Dermis blood vessel endothelial cell (primary cell): ENCODE data around the gene ATP13A2. TPM values are rescaled to one million over a fixed set of nuclear protein-coding genes. Genes with fewer than 3 reads are reported as not detected.
A peak's percentile ranks its signal among the peaks of the same experiment; 100 is the strongest.

Source experiments
- DNase-seq: peaks from one replicate; pipeline ENCODE4 v3.0.0; 2010
- total RNA-seq: library from RNA; depleted of rRNA; stranded (reverse); fragments of >200 nt; gene quantifications from 2 replicates; pipeline ENCODE4 v1.2.3, GENCODE V29; 2014

Gene ATP13A2, protein sequence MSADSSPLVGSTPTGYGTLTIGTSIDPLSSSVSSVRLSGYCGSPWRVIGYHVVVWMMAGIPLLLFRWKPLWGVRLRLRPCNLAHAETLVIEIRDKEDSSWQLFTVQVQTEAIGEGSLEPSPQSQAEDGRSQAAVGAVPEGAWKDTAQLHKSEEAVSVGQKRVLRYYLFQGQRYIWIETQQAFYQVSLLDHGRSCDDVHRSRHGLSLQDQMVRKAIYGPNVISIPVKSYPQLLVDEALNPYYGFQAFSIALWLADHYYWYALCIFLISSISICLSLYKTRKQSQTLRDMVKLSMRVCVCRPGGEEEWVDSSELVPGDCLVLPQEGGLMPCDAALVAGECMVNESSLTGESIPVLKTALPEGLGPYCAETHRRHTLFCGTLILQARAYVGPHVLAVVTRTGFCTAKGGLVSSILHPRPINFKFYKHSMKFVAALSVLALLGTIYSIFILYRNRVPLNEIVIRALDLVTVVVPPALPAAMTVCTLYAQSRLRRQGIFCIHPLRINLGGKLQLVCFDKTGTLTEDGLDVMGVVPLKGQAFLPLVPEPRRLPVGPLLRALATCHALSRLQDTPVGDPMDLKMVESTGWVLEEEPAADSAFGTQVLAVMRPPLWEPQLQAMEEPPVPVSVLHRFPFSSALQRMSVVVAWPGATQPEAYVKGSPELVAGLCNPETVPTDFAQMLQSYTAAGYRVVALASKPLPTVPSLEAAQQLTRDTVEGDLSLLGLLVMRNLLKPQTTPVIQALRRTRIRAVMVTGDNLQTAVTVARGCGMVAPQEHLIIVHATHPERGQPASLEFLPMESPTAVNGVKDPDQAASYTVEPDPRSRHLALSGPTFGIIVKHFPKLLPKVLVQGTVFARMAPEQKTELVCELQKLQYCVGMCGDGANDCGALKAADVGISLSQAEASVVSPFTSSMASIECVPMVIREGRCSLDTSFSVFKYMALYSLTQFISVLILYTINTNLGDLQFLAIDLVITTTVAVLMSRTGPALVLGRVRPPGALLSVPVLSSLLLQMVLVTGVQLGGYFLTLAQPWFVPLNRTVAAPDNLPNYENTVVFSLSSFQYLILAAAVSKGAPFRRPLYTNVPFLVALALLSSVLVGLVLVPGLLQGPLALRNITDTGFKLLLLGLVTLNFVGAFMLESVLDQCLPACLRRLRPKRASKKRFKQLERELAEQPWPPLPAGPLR
- 72.3 and 102 TPM in 2 replicates for total RNA-seq

- peak; percentile 80 for DNase-seq
Observed at GRCh38 chr1:17011439-17012307, at the start of gene ATP13A2. Gene ATP13A2 (minus strand): TSS chr1:17011928. CDS start chr1:17011738, 190 bp downstream.

DNA sequence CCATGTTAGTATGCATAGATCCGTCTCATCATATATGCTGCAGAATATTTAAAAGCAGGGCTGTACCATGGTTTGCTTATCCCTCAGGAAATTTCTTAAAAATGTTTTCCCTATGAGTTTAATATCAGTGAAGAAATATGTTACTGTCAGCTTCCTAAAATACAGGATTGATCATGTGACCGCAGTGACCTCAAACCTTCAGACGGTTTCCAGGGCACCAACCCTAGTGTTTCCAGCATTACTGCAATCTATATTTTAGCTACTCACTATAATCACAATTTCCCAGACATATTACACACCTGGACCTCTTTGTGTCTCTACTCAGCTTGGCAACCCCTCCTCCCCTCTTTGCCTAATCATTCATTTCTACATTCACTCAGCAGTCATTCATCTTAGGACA lies 49.8 kb upstream of the ATP13A2 start:
- DNase-seq, result no peak

- no peak for DNase-seq
Observed at GRCh38 chr1:17060306-17060749, 48.6 kb upstream of the ATP13A2 start.

DNA sequence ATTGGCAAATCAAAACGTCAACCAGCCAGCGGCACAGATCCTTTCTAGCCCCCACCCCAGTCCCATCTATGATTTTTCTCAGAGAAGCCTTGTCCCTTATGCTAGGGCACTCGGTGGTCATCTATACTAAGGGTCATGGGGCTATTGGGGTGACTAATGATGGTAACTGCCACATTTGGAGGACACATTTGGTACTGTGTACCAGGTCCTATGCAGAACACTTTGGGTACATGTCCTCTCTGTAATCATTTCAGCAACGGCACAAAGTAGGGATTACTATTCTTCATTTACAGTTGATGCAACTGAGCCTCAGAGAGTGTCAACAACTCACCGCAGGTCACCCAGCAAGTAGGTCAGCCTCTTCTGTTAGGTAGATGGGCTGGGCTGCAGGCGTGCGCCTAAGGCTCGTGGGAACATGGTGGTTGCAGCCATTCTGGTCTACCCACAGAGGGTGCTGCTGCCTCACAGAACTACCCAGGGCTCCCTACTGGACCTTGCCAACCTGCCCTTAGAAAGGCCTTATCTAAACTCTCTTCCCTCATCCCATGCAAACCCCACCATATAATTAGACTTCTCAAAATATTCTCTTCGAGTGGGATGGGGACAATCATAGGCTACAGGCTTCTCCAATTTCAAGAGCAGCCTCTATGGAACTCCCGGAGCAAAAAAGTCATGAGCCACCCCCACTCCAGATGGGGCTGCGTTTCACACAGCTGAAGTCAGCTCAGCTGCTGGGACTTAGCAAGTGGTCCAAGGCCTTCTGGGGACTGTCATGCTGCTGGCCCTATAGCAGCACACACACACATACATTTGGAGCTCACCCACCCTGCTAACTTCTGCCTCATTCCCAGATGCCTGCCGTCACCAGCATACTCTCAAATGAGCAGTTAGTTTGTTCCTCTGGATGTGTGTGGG lies 47.9 kb upstream of the ATP13A2 start:
- peak; percentile 86 for DNase-seq

- DNase-seq, result no peak
Observed at GRCh38 chr1:17056551-17056950, 44.8 kb upstream of the ATP13A2 start.

- no peak for DNase-seq
Observed at GRCh38 chr1:17055801-17056200, 44.1 kb upstream of the ATP13A2 start.

- DNase-seq, result peak; percentile 99
Observed at GRCh38 chr1:17053685-17054410, 42.1 kb upstream of the ATP13A2 start, which contains the start of gene SDHB. Gene SDHB (minus strand): TSS chr1:17054032. CDS start chr1:17054019, 13 bp downstream.

- DNase-seq, result peak; percentile 24
Observed at GRCh38 chr1:17053086-17053684, 41.5 kb upstream of the ATP13A2 start.

- DNase-seq, result no peak
Observed at GRCh38 chr1:17052641-17053040, 40.9 kb upstream of the ATP13A2 start.

- DNase-seq, result no peak
Observed at GRCh38 chr1:17052038-17052437, 40.3 kb upstream of the ATP13A2 start.

- DNase-seq, result no peak
Observed at GRCh38 chr1:17047924-17048323, 36.2 kb upstream of the ATP13A2 start.

DNA sequence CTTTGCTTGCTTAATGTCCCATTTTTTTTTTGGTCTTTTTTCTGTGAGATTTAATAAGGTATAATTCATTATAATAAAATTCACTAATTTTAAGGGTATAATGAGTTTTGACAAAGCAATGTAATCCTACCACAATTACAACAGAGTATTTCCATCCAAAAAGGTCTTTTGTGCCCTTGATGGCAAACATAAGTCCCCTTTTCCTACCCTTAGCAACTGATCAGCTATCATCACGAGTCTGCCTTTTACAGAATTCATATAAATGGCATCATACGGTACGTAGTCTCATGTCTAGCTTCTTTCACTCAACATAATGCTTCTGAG lies 34.6 kb upstream of the ATP13A2 start:
- no peak for DNase-seq

GRCh38 chr1:17045634-17046333 lies 34.1 kb upstream of the ATP13A2 start:
- DNase-seq, result peak; percentile 80

DNA sequence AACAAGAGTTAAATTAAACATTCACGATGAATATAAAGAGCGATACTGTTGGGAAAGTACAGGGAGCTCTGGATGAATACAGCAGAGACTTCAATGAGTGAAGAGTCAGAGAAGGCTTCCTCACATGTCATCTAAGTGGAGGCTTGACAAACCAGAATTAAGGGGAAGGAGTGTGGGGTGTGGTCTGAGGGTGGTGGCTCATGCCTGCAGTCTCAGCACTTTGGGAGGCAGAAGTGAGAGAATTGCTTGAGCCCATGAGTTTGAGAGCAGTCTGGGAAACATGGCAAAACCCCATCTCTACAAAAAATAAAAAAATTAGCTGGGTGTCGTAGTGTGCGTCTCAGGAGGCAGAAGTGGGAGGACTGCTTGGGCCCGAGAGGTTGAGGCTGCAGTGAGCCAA lies 33.4 kb upstream of the ATP13A2 start:
- no peak for DNase-seq

DNA sequence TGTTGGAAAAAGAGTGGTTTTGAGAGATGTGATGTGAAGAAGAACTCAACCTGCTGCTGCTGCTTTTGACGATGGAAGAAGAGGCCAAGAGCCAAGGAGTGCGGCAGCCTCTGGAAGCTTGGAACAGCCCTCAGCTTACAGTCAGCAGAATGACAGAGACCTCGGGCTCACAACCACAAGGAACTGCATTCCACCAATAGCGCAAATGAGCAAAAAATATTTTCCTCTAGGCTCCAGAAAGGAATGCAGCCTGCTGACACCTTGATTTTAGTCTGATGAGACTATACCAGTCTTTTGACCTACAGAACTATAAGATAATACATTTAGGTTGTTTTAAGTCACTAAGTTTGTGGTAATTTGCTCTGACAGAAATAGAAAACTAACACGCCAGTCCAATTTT lies 31.9 kb upstream of the ATP13A2 start:
- DNase-seq, result no peak

GRCh38 chr1:17040135-17040534 lies 28.4 kb upstream of the ATP13A2 start:
- no peak for DNase-seq

GRCh38 chr1:17039522-17039921 lies 27.8 kb upstream of the ATP13A2 start:
- no peak for DNase-seq

- no peak for DNase-seq
Observed at GRCh38 chr1:17033481-17033880, 21.8 kb upstream of the ATP13A2 start.

DNA sequence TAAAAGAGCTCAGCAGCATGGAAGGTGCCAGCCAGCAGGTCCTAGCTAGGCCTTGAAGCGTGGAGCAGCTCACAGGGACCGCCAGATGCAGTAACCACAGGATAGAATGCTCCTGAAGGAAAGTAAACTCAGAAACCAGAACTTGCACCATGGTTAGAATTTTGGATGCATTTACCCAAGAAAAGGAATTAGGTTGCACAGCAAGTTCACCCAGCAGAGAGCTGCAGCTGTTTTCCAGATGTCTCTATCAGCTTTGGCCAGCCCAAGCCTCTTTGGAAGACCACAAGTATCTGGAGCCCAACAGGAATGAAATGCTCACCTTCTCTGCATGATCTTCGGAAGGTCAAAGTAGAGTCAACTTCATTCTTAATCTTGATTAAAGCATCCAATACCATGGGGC lies 21.0 kb upstream of the ATP13A2 start:
- no peak for DNase-seq
